ENCODE data around the gene DLL3.

DLL3 gene

DNA sequence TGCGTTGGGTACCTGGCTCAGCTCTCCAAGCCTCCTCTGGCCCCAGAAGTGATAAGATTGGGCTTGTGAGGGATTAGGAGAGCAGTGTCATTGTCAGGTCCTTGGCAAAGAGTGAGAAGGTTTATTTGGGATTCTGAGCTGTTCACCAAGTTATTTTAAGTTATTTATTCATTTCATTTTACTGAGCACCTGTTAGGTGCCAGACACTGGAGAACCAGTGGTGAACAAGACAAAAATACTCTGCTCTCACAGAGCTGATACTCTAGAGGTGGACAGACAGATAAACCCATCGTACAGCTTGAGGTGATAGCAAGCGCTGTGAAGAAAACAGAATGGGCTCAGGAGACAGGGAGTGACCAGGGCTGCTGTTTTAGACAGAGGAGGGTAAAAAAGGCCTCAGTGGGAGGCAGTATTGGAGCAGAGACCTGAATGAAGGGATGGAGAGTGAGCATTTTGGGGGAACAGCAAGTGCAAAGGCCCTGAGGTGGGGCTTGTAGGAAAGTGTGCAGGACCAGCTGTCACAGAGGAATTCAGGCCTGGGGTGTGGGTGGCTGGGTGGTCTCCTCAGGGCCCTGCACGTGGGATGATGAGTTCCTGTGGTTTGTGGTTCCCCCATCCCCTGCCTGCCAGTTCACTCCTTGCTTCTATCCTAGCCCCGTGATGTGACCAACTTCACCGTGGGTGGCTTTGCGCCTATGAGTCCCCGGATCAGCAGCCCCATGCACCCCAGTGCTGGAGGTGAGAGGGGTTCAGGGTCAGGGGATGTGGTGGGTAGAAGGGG, 26.8 kb upstream of the DLL3 start:
- Histone ChIP-seq H3K27ac (ENCODE audit: low read depth, low read length, poor library complexity, severe bottlenecking) (no peak overlapping the region), H4K20me1 (ENCODE audit: insufficient read depth, low read length) (no peaks in the 10 kb centered on the region), H3K27me3 (ENCODE audit: insufficient read depth, low read length) (no peaks in the 10 kb centered on the region), H3K79me2 (ENCODE audit: insufficient read depth, low read length) (no peaks in the 10 kb centered on the region), H3K9me2 (ENCODE audit: low read depth, low read length) (no peaks in the 10 kb centered on the region), H2AFZ (ENCODE audit: low read length) (no peak overlapping the region), H3K4me1 (ENCODE audit: insufficient read depth, low read length, severe bottlenecking) (no peaks in the 10 kb centered on the region), H3K9ac (ENCODE audit: low read length) (no peak overlapping the region), H3K4me3 (ENCODE audit: low read depth, low read length, poor library complexity, severe bottlenecking) (no peak overlapping the region), H3K36me3 (ENCODE audit: insufficient read depth, low read length) (peaks cover 96% of the 10 kb centered on the region), H3F3A (ENCODE audit: insufficient read depth, low read length) (no peaks in the 10 kb centered on the region), H3K9me3 (ENCODE audit: low read length) (no peaks in the 10 kb centered on the region), H3K4me2 (ENCODE audit: low read length) (no peak overlapping the region)
- no peak for TF ChIP-seq CTCF (IDR thresholded peaks at IDR 0.05; ENCODE audit: low read length)
- TF ChIP-seq EZH2 (IDR thresholded peaks at IDR 0.05; ENCODE audit: borderline replicate concordance, low read length): no peak

DNA sequence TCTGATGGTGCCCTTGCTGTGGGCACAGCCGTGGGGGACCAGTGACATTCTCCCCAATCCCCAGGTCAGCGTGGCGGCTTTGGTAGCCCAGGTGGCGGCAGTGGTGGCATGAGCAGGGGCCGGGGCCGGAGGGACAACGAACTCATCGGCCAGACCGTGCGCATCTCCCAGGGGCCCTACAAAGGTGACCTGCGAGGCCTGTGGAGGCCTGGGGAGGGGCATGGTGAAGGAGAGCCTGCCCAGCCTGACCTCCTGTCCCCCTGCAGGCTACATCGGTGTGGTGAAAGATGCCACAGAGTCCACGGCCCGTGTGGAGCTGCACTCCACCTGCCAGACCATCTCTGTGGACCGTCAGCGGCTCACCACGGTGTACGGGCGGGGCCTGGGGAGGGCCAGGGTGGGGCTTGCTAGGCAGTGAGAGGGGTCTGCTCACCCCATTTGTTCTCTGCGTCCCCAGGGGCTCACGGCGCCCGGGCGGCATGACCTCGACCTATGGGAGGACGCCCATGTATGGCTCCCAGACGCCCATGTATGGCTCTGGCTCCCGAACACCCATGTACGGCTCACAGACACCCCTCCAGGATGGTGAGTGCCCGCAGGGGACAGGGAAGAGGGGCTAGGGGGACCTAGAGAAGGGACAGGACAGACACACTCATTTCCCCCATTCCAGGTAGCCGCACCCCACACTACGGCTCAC, 25.9 kb upstream of the DLL3 start:
- no peak overlapping the region for H3K4me2 ChIP-seq (ENCODE audit: low read length)
- no peak overlapping the region for H2AFZ ChIP-seq (ENCODE audit: low read length)
- no peaks in the 10 kb centered on the region for H4K20me1 ChIP-seq (ENCODE audit: insufficient read depth, low read length)
- H3F3A ChIP-seq (ENCODE audit: insufficient read depth, low read length): no peaks in the 10 kb centered on the region
- H3K27me3 ChIP-seq (ENCODE audit: insufficient read depth, low read length): no peaks in the 10 kb centered on the region
- peaks cover 87% of the 10 kb centered on the region for H3K36me3 ChIP-seq (ENCODE audit: insufficient read depth, low read length)
- no peaks in the 10 kb centered on the region for H3K9me3 ChIP-seq (ENCODE audit: low read length)
- no peak overlapping the region for H3K4me3 ChIP-seq (ENCODE audit: low read depth, low read length, poor library complexity, severe bottlenecking)
- H3K9ac ChIP-seq (ENCODE audit: low read length): no peak overlapping the region
- TF ChIP-seq CTCF (IDR thresholded peaks at IDR 0.05; ENCODE audit: low read length) (no peak), EZH2 (IDR thresholded peaks at IDR 0.05; ENCODE audit: borderline replicate concordance, low read length) (no peak)
- no peaks in the 10 kb centered on the region for H3K79me2 ChIP-seq (ENCODE audit: insufficient read depth, low read length)
- H3K27ac ChIP-seq (ENCODE audit: low read depth, low read length, poor library complexity, severe bottlenecking): no peak overlapping the region
- H3K4me1 ChIP-seq (ENCODE audit: insufficient read depth, low read length, severe bottlenecking): no peaks in the 10 kb centered on the region
- no peaks in the 10 kb centered on the region for H3K9me2 ChIP-seq (ENCODE audit: low read depth, low read length)

GRCh38 chr19:39473443-39473960, 25.2 kb upstream of the DLL3 start:
- H3K4me1 ChIP-seq (ENCODE audit: insufficient read depth, low read length, severe bottlenecking): no peaks in the 10 kb centered on the region
- H3K79me2 ChIP-seq (ENCODE audit: insufficient read depth, low read length): no peaks in the 10 kb centered on the region
- H3K9me3 ChIP-seq (ENCODE audit: low read length): no peaks in the 10 kb centered on the region
- no peak overlapping the region for H3K9ac ChIP-seq (ENCODE audit: low read length)
- peaks cover 81% of the 10 kb centered on the region for H3K36me3 ChIP-seq (ENCODE audit: insufficient read depth, low read length)
- H3K27ac ChIP-seq (ENCODE audit: low read depth, low read length, poor library complexity, severe bottlenecking): no peak overlapping the region
- H3K9me2 ChIP-seq (ENCODE audit: low read depth, low read length): no peaks in the 10 kb centered on the region
- H3F3A ChIP-seq (ENCODE audit: insufficient read depth, low read length): peaks cover 1% of the 10 kb centered on the region; the same call in 1 of the 2 replicates
- H4K20me1 ChIP-seq (ENCODE audit: insufficient read depth, low read length): no peaks in the 10 kb centered on the region
- no peaks in the 10 kb centered on the region for H3K27me3 ChIP-seq (ENCODE audit: insufficient read depth, low read length)
- H3K4me3 ChIP-seq (ENCODE audit: low read depth, low read length, poor library complexity, severe bottlenecking): no peak overlapping the region
- no peak for TF ChIP-seq EZH2 (IDR thresholded peaks at IDR 0.05; ENCODE audit: borderline replicate concordance, low read length)
- no peak for TF ChIP-seq CTCF (IDR thresholded peaks at IDR 0.05; ENCODE audit: low read length)
- H2AFZ ChIP-seq (ENCODE audit: low read length): no peak overlapping the region
- no peak overlapping the region for H3K4me2 ChIP-seq (ENCODE audit: low read length)

Data from OCI-LY1 (cell line).